Osteocyte (in vitro differentiated cells): ENCODE results near the gene GALNTL6. TPM values are rescaled to one million over a fixed set of nuclear protein-coding genes. Genes with fewer than 3 reads are reported as not detected.

Source experiments
- DNase-seq: peaks from one replicate; pipeline ENCODE4 v3.0.0; 2021; ENCODE audit warnings: mixed read lengths; ENCODE audit not compliant: unreplicated experiment; ENCODE audit errors: extremely low spot score
- H3K27ac Mint-ChIP-seq: one replicate; pipeline ENCODE4 v1.8.0; 2021; ENCODE audit warnings: mild to moderate bottlenecking, mixed read lengths; ENCODE audit not compliant: unreplicated experiment
- H3K27me3 Mint-ChIP-seq: one replicate; pipeline ENCODE4 v1.8.0; 2021; ENCODE audit warnings: mixed read lengths; ENCODE audit not compliant: unreplicated experiment
- H3K36me3 Mint-ChIP-seq: one replicate; pipeline ENCODE4 v1.8.0; 2021; ENCODE audit warnings: mixed read lengths; ENCODE audit not compliant: unreplicated experiment
- H3K4me1 Mint-ChIP-seq: one replicate; pipeline ENCODE4 v1.8.0; 2021; ENCODE audit warnings: mixed read lengths; ENCODE audit not compliant: unreplicated experiment
- H3K4me3 Mint-ChIP-seq: one replicate; pipeline ENCODE4 v1.8.0; 2021; ENCODE audit warnings: mild to moderate bottlenecking, moderate library complexity, mixed read lengths; ENCODE audit not compliant: unreplicated experiment
- H3K9me3 Mint-ChIP-seq: one replicate; pipeline ENCODE4 v1.8.0; 2021; ENCODE audit warnings: mixed read lengths; ENCODE audit not compliant: unreplicated experiment
- total RNA-seq: library from RNA; stranded (reverse); gene quantifications from 2 replicates; pipeline ENCODE4 v1.2.1, GENCODE V29; 2021
- TF ChIP-seq, protein P1 (sequence below): fragments of 200-600 bp; sonication (generic); IDR thresholded peaks from 2 replicates; pipeline ENCODE4 v1.5.0; 2021; ENCODE audit warnings: antibody characterized with exemption, mild to moderate bottlenecking, moderate library complexity

The GALNTL6 gene
- total RNA-seq, 1 donor from 2014 or later, result not detected

DNA sequence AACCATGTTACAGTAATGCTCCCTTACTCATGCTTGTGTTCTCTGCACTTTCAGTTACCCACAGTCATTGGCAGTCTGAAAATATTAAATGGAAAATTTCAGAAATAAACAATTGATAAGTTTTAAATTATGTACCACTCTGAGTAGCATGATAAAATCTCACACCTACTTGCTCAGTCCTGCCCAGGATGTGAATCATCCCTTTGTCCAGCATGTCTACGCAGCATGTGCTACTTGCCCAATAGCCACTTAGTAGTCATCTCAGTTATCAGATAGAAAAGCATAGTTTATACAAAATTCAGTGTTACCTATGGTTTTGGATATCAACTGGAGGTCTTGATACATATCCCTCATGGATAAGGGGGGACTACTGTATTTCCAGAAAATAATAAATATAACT is 577.1 kb downstream of the GALNTL6 start:
- TF ChIP-seq, protein P1, sequence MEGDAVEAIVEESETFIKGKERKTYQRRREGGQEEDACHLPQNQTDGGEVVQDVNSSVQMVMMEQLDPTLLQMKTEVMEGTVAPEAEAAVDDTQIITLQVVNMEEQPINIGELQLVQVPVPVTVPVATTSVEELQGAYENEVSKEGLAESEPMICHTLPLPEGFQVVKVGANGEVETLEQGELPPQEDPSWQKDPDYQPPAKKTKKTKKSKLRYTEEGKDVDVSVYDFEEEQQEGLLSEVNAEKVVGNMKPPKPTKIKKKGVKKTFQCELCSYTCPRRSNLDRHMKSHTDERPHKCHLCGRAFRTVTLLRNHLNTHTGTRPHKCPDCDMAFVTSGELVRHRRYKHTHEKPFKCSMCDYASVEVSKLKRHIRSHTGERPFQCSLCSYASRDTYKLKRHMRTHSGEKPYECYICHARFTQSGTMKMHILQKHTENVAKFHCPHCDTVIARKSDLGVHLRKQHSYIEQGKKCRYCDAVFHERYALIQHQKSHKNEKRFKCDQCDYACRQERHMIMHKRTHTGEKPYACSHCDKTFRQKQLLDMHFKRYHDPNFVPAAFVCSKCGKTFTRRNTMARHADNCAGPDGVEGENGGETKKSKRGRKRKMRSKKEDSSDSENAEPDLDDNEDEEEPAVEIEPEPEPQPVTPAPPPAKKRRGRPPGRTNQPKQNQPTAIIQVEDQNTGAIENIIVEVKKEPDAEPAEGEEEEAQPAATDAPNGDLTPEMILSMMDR, result no peak
- Mint-ChIP-seq H3K36me3 (no peaks in the 10 kb centered on the region), H3K27me3 (no peaks in the 10 kb centered on the region), H3K9me3 (no peaks in the 10 kb centered on the region), H3K4me1 (no peaks in the 10 kb centered on the region), H3K4me3 (no peak overlapping the region), H3K27ac (no peak overlapping the region)
- no peak for DNase-seq

DNA sequence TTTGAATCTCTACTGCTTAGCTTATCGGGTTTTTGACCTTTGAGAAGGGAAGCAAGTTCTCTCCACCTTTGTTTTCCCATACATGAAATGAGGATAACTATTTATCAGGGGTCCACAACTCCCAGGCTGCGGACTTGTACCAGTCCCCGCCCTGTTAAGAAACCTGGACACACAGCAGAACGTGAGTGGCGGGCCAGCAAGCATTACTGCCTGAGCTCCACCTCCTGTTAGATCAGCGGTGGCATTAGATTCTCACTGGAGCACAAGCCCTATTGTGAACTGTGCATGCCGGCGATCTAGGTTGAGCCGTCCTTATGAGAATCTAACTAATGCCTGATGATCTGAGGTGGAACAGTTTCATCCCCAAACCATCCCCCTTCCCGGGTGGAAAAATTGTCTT is 579.5 kb downstream of the GALNTL6 start:
- no peak overlapping the region for H3K4me3 Mint-ChIP-seq
- TF ChIP-seq, protein P1, result no peak
- no peaks in the 10 kb centered on the region for H3K36me3 Mint-ChIP-seq
- no peak for DNase-seq
- no peaks in the 10 kb centered on the region for H3K27me3 Mint-ChIP-seq
- H3K9me3 Mint-ChIP-seq, result no peaks in the 10 kb centered on the region
- H3K4me1 Mint-ChIP-seq, result no peaks in the 10 kb centered on the region
- H3K27ac Mint-ChIP-seq, result no peak overlapping the region

DNA sequence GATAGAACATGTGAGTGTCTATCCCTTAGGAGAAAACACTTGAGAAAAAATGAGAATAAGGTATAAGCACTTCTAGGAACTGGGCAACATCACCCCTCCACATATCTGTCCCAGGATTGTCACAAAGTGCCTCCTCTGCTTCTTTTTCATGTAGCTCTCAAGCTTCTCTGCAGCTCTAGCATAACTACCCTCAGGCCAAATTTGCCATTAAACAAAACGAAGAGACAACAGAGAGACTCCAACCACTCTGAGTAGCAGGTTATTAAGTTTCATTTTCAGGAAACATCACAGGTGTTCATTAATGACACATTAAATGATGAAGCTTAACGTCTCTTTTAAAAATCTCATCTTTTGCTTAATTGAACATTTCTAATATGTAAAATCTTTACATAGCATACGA is 580.0 kb downstream of the GALNTL6 start:
- Mint-ChIP-seq H3K4me1 (no peaks in the 10 kb centered on the region), H3K27ac (no peak overlapping the region), H3K4me3 (no peak overlapping the region), H3K36me3 (no peaks in the 10 kb centered on the region), H3K27me3 (no peaks in the 10 kb centered on the region), H3K9me3 (no peaks in the 10 kb centered on the region)
- DNase-seq, result no peak
- TF ChIP-seq, protein P1, result no peak

DNA sequence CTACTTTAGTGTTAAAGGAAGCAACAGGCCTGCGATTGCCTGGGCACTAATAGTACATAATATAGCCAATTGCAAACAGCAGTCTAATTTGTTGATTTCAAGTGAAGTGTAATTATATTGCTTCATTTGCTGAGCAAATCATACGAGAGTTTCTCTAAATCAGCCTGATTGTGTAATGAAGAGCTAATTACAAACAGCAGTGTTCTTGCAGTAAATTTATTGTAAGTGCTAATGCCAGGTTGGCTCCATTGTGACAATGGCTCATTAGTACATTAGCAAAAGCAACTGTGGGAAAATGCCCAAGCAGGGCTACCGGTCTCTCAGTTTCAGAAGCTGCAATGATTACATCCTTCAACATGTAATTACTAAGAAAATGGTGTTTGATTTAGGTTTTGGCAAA is 591.5 kb downstream of the GALNTL6 start:
- no peak for DNase-seq
- Mint-ChIP-seq H3K36me3 (no peaks in the 10 kb centered on the region), H3K4me3 (no peak overlapping the region), H3K27ac (no peak overlapping the region), H3K27me3 (no peaks in the 10 kb centered on the region), H3K9me3 (no peaks in the 10 kb centered on the region), H3K4me1 (no peaks in the 10 kb centered on the region)
- TF ChIP-seq, protein P1, result no peak

DNA sequence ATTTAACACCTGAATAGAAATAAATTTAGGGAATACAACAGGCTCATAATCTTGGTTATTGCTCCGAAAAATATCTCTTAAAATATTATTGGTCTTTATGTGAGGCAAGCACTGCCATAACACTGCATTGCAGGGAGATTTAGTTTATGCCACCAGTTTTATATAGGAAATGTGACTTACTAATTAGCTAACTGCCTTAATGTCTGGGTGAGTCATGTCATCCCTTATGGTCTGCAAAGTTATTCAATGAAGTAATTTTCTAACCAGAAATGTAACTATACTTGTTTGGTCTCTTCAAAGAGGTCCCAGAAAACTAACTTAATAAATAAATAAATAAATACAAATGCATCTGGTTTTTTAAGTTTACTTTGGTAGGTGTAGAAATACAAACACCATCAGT is 597.2 kb downstream of the GALNTL6 start:
- H3K9me3 Mint-ChIP-seq, result no peaks in the 10 kb centered on the region
- H3K36me3 Mint-ChIP-seq, result no peaks in the 10 kb centered on the region
- DNase-seq, result no peak
- no peaks in the 10 kb centered on the region for H3K4me1 Mint-ChIP-seq
- no peak overlapping the region for H3K4me3 Mint-ChIP-seq
- TF ChIP-seq, protein P1, result no peak
- H3K27ac Mint-ChIP-seq, result no peak overlapping the region
- H3K27me3 Mint-ChIP-seq, result peaks cover 1% of the 10 kb centered on the region
